NT2/D1 (cell line): ENCODE results near the gene PRKAA1.
"Not testable (repeated sequence)": the region's sequence is repeated elsewhere in the genome, so short reads cannot be mapped to it uniquely, and the experiment has no call there.

Experiments
- DNase-seq: peaks from one replicate; pipeline ENCODE4 v3.0.0-alpha.2; 2011; ENCODE audit warnings: low read depth, low spot score
- H3K27me3 ChIP-seq: 2 replicates; pipeline ENCODE4 v1.6.0; 2011; ENCODE audit warnings: mild to moderate bottlenecking; ENCODE audit not compliant: insufficient read length, insufficient read depth
- H3K36me3 ChIP-seq: 2 replicates; pipeline ENCODE4 v1.6.1; 2011; ENCODE audit warnings: mild to moderate bottlenecking, low read length, mixed read lengths; ENCODE audit not compliant: insufficient read depth, insufficient read length
- H3K4me1 ChIP-seq: 2 replicates; pipeline ENCODE4 v1.5.1; 2011; ENCODE audit not compliant: insufficient read depth, insufficient read length
- H3K4me3 ChIP-seq: 2 replicates; pipeline ENCODE4 v1.5.1; 2011; ENCODE audit warnings: low read depth; ENCODE audit not compliant: insufficient read length
- H3K9ac ChIP-seq: 2 replicates; pipeline ENCODE4 v1.6.0; 2011; ENCODE audit warnings: low read depth; ENCODE audit not compliant: insufficient read length
- H3K9me3 ChIP-seq: 2 replicates; pipeline ENCODE4 v1.5.1; 2011; ENCODE audit warnings: mild to moderate bottlenecking, low read length; ENCODE audit not compliant: insufficient read depth
- SUZ12 ChIP-seq: IDR thresholded peaks from 2 replicates; pipeline ENCODE4 v1.6.1; 2011; ENCODE audit not compliant: insufficient read length, insufficient read depth; ENCODE audit errors: extremely low read depth
- YY1 ChIP-seq: IDR thresholded peaks from 2 replicates; pipeline ENCODE4 v1.6.1; 2011; ENCODE audit not compliant: insufficient read length, insufficient read depth
- ZNF274 ChIP-seq: IDR thresholded peaks from 2 replicates; pipeline ENCODE4 v1.6.1; 2011; ENCODE audit warnings: mild to moderate bottlenecking, low read depth, low read length

PRKAA1 gene

DNA sequence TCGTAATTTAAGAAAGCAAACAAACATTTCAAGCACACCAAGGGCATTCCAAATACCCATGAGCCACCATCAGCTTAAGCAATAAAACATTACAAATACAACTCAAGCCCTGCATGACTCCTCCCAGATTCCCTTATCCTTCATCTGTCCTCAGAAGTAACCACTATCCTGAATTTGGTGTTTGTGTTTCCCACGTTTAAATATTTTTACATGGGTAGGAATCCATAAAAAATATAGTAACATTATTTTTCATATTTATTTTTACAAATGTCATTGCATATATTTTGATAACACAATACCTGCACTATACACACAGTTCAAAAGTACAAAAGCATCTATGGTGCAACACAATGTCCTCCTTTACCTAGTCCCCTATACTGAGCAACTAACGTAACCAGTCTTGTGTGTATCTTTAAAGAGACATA is 6.4 kb downstream of the PRKAA1 start:
- Histone ChIP-seq H3K9ac (no peak overlapping the region), H3K4me3 (no peak overlapping the region), H3K36me3 (peaks cover 11% of the 10 kb centered on the region), H3K9me3 (no peaks in the 10 kb centered on the region), H3K27me3 (no peaks in the 10 kb centered on the region), H3K4me1 (no peaks in the 10 kb centered on the region)
- no peak for DNase-seq
- TF ChIP-seq YY1: no peak
- no peak for TF ChIP-seq SUZ12
- no peak for TF ChIP-seq ZNF274

DNA sequence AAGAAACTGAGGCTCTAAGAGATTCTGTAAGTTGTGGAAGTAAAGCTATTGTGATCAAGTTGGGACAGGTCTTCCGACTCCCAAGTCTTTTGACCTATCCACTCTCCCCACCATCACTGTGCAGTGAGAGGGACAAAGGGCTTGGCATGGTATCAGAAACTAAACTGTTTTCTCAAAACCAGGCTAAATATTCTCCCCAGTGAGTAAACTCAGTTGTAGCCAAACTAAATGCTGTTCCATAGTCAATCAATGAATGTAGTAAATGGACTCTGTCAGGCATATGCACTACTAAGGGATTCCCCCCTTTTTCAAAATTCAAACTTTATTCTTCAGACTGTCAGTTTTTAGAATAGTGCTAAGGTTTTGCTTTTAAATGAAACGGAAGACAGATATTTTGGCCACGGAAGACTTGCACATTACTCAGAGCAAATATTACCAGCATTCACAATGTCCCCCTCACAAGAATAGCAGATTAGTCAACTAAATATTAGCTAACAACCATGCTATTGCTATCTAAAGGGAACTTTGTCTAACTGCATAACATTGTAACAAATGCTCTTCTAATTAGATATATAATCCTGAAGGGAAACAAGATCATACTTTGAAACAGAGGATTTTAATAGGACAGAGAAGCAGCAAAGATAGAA is 7.1 kb downstream of the PRKAA1 start:
- DNase-seq: no peak
- no peaks in the 10 kb centered on the region for H3K4me1 ChIP-seq
- H3K9me3 ChIP-seq: no peaks in the 10 kb centered on the region
- TF ChIP-seq YY1 (no peak), ZNF274 (no peak), SUZ12 (no peak)
- H3K9ac ChIP-seq: no peak overlapping the region
- H3K27me3 ChIP-seq: no peaks in the 10 kb centered on the region
- H3K4me3 ChIP-seq: no peak overlapping the region
- peaks cover 11% of the 10 kb centered on the region for H3K36me3 ChIP-seq

- not testable (repeated sequence) for H3K9ac ChIP-seq, H3K4me1 ChIP-seq, H3K27me3 ChIP-seq, H3K36me3 ChIP-seq, H3K4me3 ChIP-seq, H3K9me3 ChIP-seq, DNase-seq
Observed at GRCh38 chr5:40788941-40789340, 9.2 kb downstream of the PRKAA1 start.

DNA sequence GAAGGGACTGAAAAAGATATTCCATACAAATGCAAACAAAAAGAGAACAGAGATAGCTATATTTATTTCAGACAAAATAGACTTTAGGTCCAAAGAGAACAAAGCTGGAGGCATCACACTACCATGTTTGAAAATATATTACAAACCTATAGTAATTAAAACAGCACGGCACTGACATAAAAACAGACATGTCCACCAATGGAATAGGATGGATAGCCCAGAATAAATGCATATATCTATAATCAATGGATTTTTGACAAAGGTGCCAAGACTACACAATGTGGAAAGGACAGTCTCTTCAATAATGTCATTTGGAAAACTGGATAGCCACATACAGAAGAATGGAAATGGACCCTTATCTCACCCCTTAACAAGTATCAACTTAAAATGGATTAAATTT is 10.2 kb downstream of the PRKAA1 start:
- no peak for DNase-seq
- TF ChIP-seq YY1: no peak
- TF ChIP-seq SUZ12: no peak
- TF ChIP-seq ZNF274: no peak
- Histone ChIP-seq H3K9ac (no peak overlapping the region), H3K4me1 (no peaks in the 10 kb centered on the region), H3K9me3 (no peaks in the 10 kb centered on the region), H3K36me3 (peaks cover 4% of the 10 kb centered on the region), H3K27me3 (no peaks in the 10 kb centered on the region), H3K4me3 (no peak overlapping the region)

- not testable (repeated sequence) for H3K4me3 ChIP-seq, H3K36me3 ChIP-seq, H3K9me3 ChIP-seq, H3K4me1 ChIP-seq, DNase-seq, H3K9ac ChIP-seq, H3K27me3 ChIP-seq
Observed at GRCh38 chr5:40786664-40787063, 11.5 kb downstream of the PRKAA1 start.

DNA sequence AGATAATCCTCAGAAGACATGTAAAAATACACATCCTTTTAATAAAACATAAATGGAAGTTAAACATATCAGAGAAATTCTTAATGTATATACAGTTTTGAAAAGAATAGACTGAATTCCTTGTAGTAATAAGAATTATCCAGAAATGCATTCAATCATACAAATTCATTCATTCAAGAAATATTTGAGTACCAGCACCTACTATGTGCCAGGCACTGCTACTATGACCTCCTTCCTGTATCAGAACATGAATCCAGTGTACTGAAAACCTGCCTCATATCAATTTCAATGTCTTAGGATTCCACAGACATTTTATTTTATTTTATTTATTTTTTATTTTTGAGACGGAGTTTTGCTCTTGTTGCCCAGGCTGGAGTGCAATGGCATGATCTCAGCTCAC is 13.3 kb downstream of the PRKAA1 start:
- TF ChIP-seq SUZ12 (no peak), YY1 (no peak), ZNF274 (no peak)
- no peaks in the 10 kb centered on the region for H3K4me1 ChIP-seq
- no peak for DNase-seq

GRCh38 chr5:40784027-40784653 is 14.0 kb downstream of the PRKAA1 start:
- DNase-seq: no peak
- Histone ChIP-seq H3K36me3 (peaks cover 4% of the 10 kb centered on the region), H3K4me1 (no peaks in the 10 kb centered on the region), H3K9me3 (no peaks in the 10 kb centered on the region), H3K27me3 (no peaks in the 10 kb centered on the region), H3K9ac (no peak overlapping the region), H3K4me3 (no peak overlapping the region)
- TF ChIP-seq ZNF274 (no peak), SUZ12 (no peak), YY1 (no peak)

More for the DNA sequence above, 13.3 kb downstream of the PRKAA1 start:
- no peak overlapping the region for H3K4me3 ChIP-seq
- H3K36me3 ChIP-seq: peaks cover 4% of the 10 kb centered on the region
- no peaks in the 10 kb centered on the region for H3K9me3 ChIP-seq
- no peak overlapping the region for H3K9ac ChIP-seq
- no peaks in the 10 kb centered on the region for H3K27me3 ChIP-seq
